ENCODE results near the gene PAPPA2.

The PAPPA2 gene

DNA sequence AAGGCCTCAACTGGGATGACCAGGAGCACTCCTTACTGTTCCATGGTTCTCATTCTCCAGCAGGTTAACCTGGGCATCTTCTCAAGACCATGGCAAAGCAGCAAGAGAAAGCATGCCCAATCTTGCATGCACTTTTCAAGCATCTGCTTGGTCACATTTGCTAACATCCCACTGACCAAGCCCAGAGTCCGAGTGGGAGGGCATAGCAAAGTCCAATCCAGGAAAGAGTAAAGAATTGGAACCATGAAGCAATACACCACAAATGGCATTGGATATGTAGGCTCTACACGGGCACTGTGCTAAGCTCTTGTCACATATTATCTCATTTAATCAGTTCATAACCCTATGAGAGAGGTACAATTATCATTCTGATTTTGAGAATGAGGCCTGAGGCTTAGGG is 73.6 kb downstream of the PAPPA2 start:
- Histone ChIP-seq H3K36me3 (no peaks in the 10 kb centered on the region), H3K4me3 (ENCODE audit: low read depth, low read length) (no peak overlapping the region), H3K27ac (no peak overlapping the region), H3K27me3 (ENCODE audit: insufficient read depth, low read depth, severe bottlenecking) (no peaks in the 10 kb centered on the region), H3K9me3 (ENCODE audit: severe bottlenecking) (no peaks in the 10 kb centered on the region)
- TF ChIP-seq, protein P1, sequence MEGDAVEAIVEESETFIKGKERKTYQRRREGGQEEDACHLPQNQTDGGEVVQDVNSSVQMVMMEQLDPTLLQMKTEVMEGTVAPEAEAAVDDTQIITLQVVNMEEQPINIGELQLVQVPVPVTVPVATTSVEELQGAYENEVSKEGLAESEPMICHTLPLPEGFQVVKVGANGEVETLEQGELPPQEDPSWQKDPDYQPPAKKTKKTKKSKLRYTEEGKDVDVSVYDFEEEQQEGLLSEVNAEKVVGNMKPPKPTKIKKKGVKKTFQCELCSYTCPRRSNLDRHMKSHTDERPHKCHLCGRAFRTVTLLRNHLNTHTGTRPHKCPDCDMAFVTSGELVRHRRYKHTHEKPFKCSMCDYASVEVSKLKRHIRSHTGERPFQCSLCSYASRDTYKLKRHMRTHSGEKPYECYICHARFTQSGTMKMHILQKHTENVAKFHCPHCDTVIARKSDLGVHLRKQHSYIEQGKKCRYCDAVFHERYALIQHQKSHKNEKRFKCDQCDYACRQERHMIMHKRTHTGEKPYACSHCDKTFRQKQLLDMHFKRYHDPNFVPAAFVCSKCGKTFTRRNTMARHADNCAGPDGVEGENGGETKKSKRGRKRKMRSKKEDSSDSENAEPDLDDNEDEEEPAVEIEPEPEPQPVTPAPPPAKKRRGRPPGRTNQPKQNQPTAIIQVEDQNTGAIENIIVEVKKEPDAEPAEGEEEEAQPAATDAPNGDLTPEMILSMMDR (IDR thresholded peaks at IDR 0.05; ENCODE audit: low read depth, low read length): no peak
- DNase-seq: no peak

DNA sequence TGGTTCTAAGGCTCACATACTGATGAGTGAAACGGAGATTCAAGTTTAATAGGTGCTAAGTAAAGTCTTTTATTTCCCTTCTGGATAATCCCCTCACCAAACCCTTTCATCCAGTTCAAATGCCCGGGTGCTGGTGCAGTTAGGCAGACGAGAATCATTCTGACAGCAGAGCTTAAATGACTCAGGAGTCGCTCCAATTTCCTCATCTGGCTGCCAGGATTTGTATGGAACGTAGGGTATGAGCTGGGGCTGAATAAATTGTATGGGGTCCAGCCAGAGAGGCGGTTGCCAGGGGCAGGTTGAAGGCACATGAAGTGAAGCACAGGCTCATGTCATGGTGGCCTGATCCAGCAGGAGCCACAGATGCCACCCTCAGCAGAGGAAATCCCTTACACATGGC is 76.0 kb downstream of the PAPPA2 start:
- Histone ChIP-seq H3K27me3 (ENCODE audit: insufficient read depth, low read depth, severe bottlenecking) (no peaks in the 10 kb centered on the region), H3K4me3 (ENCODE audit: low read depth, low read length) (no peak overlapping the region), H3K36me3 (no peaks in the 10 kb centered on the region), H3K27ac (no peak overlapping the region), H3K9me3 (ENCODE audit: severe bottlenecking) (peaks cover 5% of the 10 kb centered on the region)
- TF ChIP-seq, protein P1 (IDR thresholded peaks at IDR 0.05; ENCODE audit: low read depth, low read length): no peak
- DNase-seq: no peak

DNA sequence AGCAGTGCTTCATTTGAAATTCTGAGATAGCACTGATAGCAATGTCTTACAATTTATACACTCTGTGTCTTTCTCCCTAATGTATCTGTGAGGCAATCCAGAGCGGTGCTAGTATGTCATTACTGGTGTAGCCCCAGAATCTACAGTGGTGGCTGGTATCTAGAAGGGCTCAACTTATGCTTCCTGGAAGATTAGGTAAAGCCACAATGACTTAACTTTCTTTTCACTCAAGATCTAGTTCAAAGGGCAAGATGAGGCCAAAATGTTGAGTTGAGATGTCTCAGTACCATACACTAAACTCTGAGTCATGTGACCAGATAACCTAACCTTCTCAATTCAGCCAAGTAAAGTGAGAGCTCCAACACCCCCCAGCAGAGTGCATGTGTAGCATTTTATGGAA is 77.5 kb downstream of the PAPPA2 start:
- Histone ChIP-seq H3K27me3 (ENCODE audit: insufficient read depth, low read depth, severe bottlenecking) (no peaks in the 10 kb centered on the region), H3K9me3 (ENCODE audit: severe bottlenecking) (peaks cover 5% of the 10 kb centered on the region), H3K4me3 (ENCODE audit: low read depth, low read length) (no peak overlapping the region), H3K36me3 (no peaks in the 10 kb centered on the region), H3K27ac (no peak overlapping the region)
- no peak for DNase-seq
- TF ChIP-seq, protein P1 (IDR thresholded peaks at IDR 0.05; ENCODE audit: low read depth, low read length): no peak

DNA sequence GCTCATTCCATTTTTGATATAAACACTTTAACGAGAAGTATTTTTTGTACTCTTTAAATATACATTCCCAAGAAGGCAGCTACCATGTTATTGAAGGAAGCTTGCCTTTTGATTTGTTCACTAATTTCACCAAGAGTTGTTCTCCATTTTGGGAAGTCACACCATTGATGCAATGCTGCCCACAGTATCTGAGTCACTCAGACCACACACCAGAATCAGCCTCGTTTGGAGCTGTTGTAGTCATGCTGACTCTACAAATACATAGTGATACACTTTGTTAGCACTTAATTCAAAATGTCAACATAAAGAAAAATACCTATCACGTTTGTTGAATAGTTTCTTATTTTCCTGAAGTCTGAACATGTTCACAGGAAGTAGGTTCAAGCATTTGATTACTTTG is 78.7 kb downstream of the PAPPA2 start:
- DNase-seq: no peak
- Histone ChIP-seq H3K27me3 (ENCODE audit: insufficient read depth, low read depth, severe bottlenecking) (no peaks in the 10 kb centered on the region), H3K36me3 (no peaks in the 10 kb centered on the region), H3K27ac (no peak overlapping the region), H3K9me3 (ENCODE audit: severe bottlenecking) (peaks cover 5% of the 10 kb centered on the region), H3K4me3 (ENCODE audit: low read depth, low read length) (no peak overlapping the region)
- TF ChIP-seq, protein P1 (IDR thresholded peaks at IDR 0.05; ENCODE audit: low read depth, low read length): no peak

DNA sequence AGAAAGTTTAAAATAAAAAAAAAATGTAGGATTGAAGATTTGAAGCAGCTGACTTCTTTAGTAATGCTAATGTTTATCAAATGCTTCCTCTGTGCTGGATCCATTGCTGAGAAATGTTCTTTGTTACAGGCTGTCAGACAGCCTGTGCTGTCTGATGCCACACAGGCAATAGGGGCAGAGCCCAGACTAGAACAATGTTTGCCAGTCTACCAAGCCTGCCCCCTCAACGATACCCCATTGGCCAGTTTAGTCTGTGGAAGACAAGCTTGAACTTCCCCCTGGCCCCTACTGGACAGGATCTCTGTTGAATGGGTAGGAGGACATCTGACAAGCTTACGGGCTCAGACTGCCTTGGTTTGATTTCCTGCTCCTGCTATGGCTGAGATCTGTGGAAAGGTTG is 79.4 kb downstream of the PAPPA2 start:
- DNase-seq: no peak
- H3K27ac ChIP-seq: no peak overlapping the region

More for the DNA sequence above, 79.4 kb downstream of the PAPPA2 start:
- TF ChIP-seq, protein P1 (IDR thresholded peaks at IDR 0.05; ENCODE audit: low read depth, low read length): no peak
- Histone ChIP-seq H3K36me3 (no peaks in the 10 kb centered on the region), H3K4me3 (ENCODE audit: low read depth, low read length) (no peak overlapping the region), H3K27me3 (ENCODE audit: insufficient read depth, low read depth, severe bottlenecking) (no peaks in the 10 kb centered on the region), H3K9me3 (ENCODE audit: severe bottlenecking) (peaks cover 5% of the 10 kb centered on the region)

Data from WERI-Rb-1 (cell line).